ENCODE measurements around the gene HOPX.
"Not testable (repeated sequence)": the region's sequence is repeated elsewhere in the genome, so short reads cannot be mapped to it uniquely, and the experiment has no call there.

HOPX gene

GRCh38 chr4:56619160-56619559 lies 61.9 kb downstream of the HOPX start:
- no peak overlapping the region for H3K4me3 ChIP-seq (ENCODE audit: low read depth, low read length)
- TF ChIP-seq, protein P1, sequence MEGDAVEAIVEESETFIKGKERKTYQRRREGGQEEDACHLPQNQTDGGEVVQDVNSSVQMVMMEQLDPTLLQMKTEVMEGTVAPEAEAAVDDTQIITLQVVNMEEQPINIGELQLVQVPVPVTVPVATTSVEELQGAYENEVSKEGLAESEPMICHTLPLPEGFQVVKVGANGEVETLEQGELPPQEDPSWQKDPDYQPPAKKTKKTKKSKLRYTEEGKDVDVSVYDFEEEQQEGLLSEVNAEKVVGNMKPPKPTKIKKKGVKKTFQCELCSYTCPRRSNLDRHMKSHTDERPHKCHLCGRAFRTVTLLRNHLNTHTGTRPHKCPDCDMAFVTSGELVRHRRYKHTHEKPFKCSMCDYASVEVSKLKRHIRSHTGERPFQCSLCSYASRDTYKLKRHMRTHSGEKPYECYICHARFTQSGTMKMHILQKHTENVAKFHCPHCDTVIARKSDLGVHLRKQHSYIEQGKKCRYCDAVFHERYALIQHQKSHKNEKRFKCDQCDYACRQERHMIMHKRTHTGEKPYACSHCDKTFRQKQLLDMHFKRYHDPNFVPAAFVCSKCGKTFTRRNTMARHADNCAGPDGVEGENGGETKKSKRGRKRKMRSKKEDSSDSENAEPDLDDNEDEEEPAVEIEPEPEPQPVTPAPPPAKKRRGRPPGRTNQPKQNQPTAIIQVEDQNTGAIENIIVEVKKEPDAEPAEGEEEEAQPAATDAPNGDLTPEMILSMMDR (IDR thresholded peaks at IDR 0.05; ENCODE audit: borderline replicate concordance, insufficient read depth, low read depth, low read length) = no peak

- TF ChIP-seq, protein P1 (IDR thresholded peaks at IDR 0.05; ENCODE audit: borderline replicate concordance, insufficient read depth, low read depth, low read length) = no peak
- no peak overlapping the region for H3K4me3 ChIP-seq (ENCODE audit: low read depth, low read length)
These were observed 62.4 kb downstream of the HOPX start for GRCh38 chr4:56618734-56619133.

GRCh38 chr4:56613101-56613862 lies 67.8 kb downstream of the HOPX start:
- TF ChIP-seq, protein P1 (IDR thresholded peaks at IDR 0.05; ENCODE audit: borderline replicate concordance, insufficient read depth, low read depth, low read length) = no peak

GRCh38 chr4:56612282-56612681 lies 68.8 kb downstream of the HOPX start:
- no peak overlapping the region for H3K4me3 ChIP-seq (ENCODE audit: low read depth, low read length)
- TF ChIP-seq, protein P1 (IDR thresholded peaks at IDR 0.05; ENCODE audit: borderline replicate concordance, insufficient read depth, low read depth, low read length) = no peak

More at GRCh38 chr4:56613101-56613862, 67.8 kb downstream of the HOPX start:
- H3K4me3 ChIP-seq (ENCODE audit: low read depth, low read length) = no peak overlapping the region

- no peak overlapping the region for H3K4me3 ChIP-seq (ENCODE audit: low read depth, low read length)
- TF ChIP-seq, protein P1 (IDR thresholded peaks at IDR 0.05; ENCODE audit: borderline replicate concordance, insufficient read depth, low read depth, low read length) = no peak
These were observed 69.6 kb downstream of the HOPX start for GRCh38 chr4:56611501-56611900.

DNA sequence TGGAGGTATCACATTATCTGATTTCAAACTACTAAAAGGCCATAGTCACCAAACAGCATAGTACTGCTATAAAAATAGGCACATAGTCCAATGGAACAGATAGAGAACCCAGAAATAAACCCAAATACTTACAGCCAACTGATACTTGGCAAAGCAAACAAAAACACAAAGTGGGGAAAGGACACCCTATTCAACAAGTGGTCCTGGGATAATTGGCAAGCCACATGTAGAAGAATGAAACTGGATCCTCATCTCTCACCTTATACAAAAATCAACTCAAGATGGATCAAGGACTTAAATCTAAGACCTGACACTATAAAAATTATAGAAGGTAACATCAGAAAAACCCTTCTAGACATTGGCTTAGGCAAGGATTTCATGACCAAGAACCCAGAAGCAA lies 70.9 kb downstream of the HOPX start:
- not testable (repeated sequence) for H3K4me3 ChIP-seq (ENCODE audit: low read depth, low read length)

DNA sequence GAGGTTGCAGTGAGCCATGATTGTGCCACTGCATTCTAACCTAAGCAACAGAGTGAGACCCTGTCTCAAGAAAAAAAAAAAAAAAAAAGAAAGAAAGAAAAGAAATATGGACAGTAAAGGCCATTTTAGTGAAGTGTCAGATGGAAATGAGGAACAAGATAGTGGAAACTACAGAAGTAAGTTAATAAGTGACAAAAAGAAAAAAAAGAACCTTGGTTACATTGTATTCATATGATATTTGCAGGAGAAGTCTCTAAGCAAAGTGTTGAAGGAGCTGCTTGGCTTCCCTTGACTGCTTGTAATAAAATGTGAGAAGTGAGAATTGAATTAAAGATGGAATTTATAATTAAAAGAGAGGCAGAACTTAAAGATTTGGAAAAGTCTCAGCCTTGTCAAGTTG lies 73.2 kb downstream of the HOPX start:
- H3K4me3 ChIP-seq (ENCODE audit: low read depth, low read length) = no peak overlapping the region
- TF ChIP-seq, protein P1 (IDR thresholded peaks at IDR 0.05; ENCODE audit: borderline replicate concordance, insufficient read depth, low read depth, low read length) = no peak

All from GM12875 (cell line).